ENCODE results near the gene OOSP3.

Gene OOSP3

GRCh38 chr11:59938718-59939117, 60.1 kb downstream of the OOSP3 start:
- Histone ChIP-seq H3K4me1 (ENCODE audit: control insufficient read depth in 1 of 2, insufficient read depth in 2 of 2, low read length in 2 of 2) (no peaks in the 10 kb centered on the region), H3K36me3 (ENCODE audit: control insufficient read depth in 1 of 2, insufficient read depth in 2 of 2, low read length in 2 of 2) (no peaks in the 10 kb centered on the region), H3K4me3 (ENCODE audit: low read depth in 1 of 2, low read length in 2 of 2) (no peak overlapping the region), H3K27me3 (ENCODE audit: control insufficient read depth in 1 of 2, insufficient read depth in 2 of 2, low read length in 2 of 2) (no peaks in the 10 kb centered on the region), H3K9ac (ENCODE audit: low read depth in 1 of 2, low read length in 2 of 2) (no peak overlapping the region), H3K9me3 (ENCODE audit: control insufficient read depth in 1 of 2, low read length in 2 of 2) (no peaks in the 10 kb centered on the region), H3K27ac (ENCODE audit: low read depth, low read length) (no peak overlapping the region)

DNA sequence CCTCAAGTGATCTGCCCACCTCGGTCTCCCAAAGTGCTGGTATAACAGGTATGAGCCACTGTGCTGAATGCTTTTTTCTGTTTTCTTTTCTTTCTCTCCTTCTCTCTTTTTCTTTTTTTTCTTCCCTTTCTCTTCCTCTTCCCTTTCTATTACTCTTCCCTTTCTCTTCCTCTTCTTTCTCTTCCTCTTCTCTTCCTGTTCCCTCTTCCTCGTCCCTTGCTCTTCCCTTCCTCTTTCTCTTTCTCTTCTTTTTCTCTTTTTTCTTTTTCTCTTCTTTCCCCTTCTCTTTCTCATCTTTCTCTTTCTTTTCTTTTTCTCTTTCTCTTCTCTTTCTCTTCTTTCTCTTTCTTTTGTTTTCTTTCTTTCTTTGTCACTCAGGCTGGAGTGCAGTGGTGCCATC, 60.9 kb downstream of the OOSP3 start:
- no peaks in the 10 kb centered on the region for H3K27me3 ChIP-seq (ENCODE audit: control insufficient read depth in 1 of 2, insufficient read depth in 2 of 2, low read length in 2 of 2)
- H3K4me1 ChIP-seq (ENCODE audit: control insufficient read depth in 1 of 2, insufficient read depth in 2 of 2, low read length in 2 of 2) = no peaks in the 10 kb centered on the region
- H3K27ac ChIP-seq (ENCODE audit: low read depth, low read length) = no peak overlapping the region
- no peaks in the 10 kb centered on the region for H3K36me3 ChIP-seq (ENCODE audit: control insufficient read depth in 1 of 2, insufficient read depth in 2 of 2, low read length in 2 of 2)
- H3K4me3 ChIP-seq (ENCODE audit: low read depth in 1 of 2, low read length in 2 of 2) = no peak overlapping the region
- H3K9me3 ChIP-seq (ENCODE audit: control insufficient read depth in 1 of 2, low read length in 2 of 2) = no peaks in the 10 kb centered on the region
- H3K9ac ChIP-seq (ENCODE audit: low read depth in 1 of 2, low read length in 2 of 2) = no peak overlapping the region

DNA sequence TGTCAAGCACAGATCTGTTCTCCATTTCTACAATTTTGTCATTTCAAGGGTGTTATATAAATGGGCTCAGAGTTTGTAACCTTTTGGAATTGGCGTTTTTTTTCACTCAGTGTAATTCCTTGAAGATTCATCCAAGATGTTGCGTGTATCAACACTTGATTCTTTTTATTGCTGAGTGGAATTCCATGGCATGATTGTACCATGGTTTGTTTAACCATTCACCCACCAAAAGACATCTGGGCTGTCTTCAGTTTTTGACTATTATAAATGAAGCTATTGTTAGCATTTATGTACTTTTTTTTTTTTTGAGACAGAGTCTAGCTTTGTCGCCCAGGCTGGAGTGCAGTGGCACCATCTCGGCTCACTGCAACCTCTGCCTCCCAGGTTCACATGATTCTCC, 62.5 kb downstream of the OOSP3 start:
- H3K4me3 ChIP-seq (ENCODE audit: low read depth in 1 of 2, low read length in 2 of 2) = no peak overlapping the region
- peaks cover 0 to 3% of the 10 kb centered on the region in 2 donors for H3K27me3 ChIP-seq (ENCODE audit: control insufficient read depth in 1 of 2, insufficient read depth in 2 of 2, low read length in 2 of 2)
- no peak overlapping the region for H3K9ac ChIP-seq (ENCODE audit: low read depth in 1 of 2, low read length in 2 of 2)
- H3K36me3 ChIP-seq (ENCODE audit: control insufficient read depth in 1 of 2, insufficient read depth in 2 of 2, low read length in 2 of 2) = no peaks in the 10 kb centered on the region
- no peaks in the 10 kb centered on the region for H3K9me3 ChIP-seq (ENCODE audit: control insufficient read depth in 1 of 2, low read length in 2 of 2)
- no peak overlapping the region for H3K27ac ChIP-seq (ENCODE audit: low read depth, low read length)
- H3K4me1 ChIP-seq (ENCODE audit: control insufficient read depth in 1 of 2, insufficient read depth in 2 of 2, low read length in 2 of 2) = no peaks in the 10 kb centered on the region

DNA sequence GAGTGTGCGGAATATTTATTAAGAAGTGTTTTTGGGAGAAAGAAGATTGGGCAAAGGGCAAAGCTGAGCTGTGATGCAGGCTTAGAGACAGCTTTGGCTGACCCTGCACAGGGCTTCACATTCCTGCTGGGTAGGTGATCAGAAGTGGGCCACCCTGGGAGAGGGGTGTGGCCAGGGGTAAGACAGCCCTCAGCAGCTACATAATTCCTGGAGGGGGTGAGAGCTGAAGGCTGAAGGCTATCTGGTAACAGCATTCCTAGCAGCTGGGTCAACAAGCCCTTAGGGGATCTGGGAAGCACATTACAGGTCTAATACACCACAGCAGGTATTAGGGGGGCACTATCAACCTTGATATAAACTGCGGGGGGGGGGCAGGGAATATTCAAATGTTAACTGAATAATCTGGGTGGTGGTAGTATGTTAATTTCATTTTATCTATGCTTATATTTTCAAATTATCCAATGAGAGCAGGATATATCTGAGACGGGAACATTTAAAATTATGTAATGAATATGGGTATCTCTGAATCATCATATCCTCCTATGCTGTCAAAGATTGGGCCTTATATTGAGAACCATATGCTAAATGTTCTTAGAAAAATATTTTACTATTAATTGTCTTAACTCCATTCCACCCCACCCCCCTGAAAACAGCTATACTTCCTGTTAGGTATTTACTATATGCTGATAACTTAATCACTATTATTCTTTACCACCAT, 65.6 kb downstream of the OOSP3 start:
- no peak overlapping the region for H3K9ac ChIP-seq (ENCODE audit: low read depth in 1 of 2, low read length in 2 of 2)
- no peaks in the 10 kb centered on the region for H3K36me3 ChIP-seq (ENCODE audit: control insufficient read depth in 1 of 2, insufficient read depth in 2 of 2, low read length in 2 of 2)
- no peaks in the 10 kb centered on the region for H3K9me3 ChIP-seq (ENCODE audit: control insufficient read depth in 1 of 2, low read length in 2 of 2)
- peaks cover 0 to 3% of the 10 kb centered on the region in 2 donors for H3K27me3 ChIP-seq (ENCODE audit: control insufficient read depth in 1 of 2, insufficient read depth in 2 of 2, low read length in 2 of 2)
- no peak overlapping the region for H3K27ac ChIP-seq (ENCODE audit: low read depth, low read length)
- no peaks in the 10 kb centered on the region for H3K4me1 ChIP-seq (ENCODE audit: control insufficient read depth in 1 of 2, insufficient read depth in 2 of 2, low read length in 2 of 2)
- H3K4me3 ChIP-seq (ENCODE audit: low read depth in 1 of 2, low read length in 2 of 2) = no peak overlapping the region

GRCh38 chr11:59944720-59945119, 66.1 kb downstream of the OOSP3 start:
- H3K9me3 ChIP-seq (ENCODE audit: control insufficient read depth in 1 of 2, low read length in 2 of 2) = no peaks in the 10 kb centered on the region
- H3K4me1 ChIP-seq (ENCODE audit: control insufficient read depth in 1 of 2, insufficient read depth in 2 of 2, low read length in 2 of 2) = no peaks in the 10 kb centered on the region
- no peak overlapping the region for H3K9ac ChIP-seq (ENCODE audit: low read depth in 1 of 2, low read length in 2 of 2)

More at GRCh38 chr11:59944720-59945119, 66.1 kb downstream of the OOSP3 start:
- H3K4me3 ChIP-seq (ENCODE audit: low read depth in 1 of 2, low read length in 2 of 2) = no peak overlapping the region
- no peaks in the 10 kb centered on the region for H3K36me3 ChIP-seq (ENCODE audit: control insufficient read depth in 1 of 2, insufficient read depth in 2 of 2, low read length in 2 of 2)
- H3K27ac ChIP-seq (ENCODE audit: low read depth, low read length) = no peak overlapping the region
- H3K27me3 ChIP-seq (ENCODE audit: control insufficient read depth in 1 of 2, insufficient read depth in 2 of 2, low read length in 2 of 2) = peaks cover 0 to 5% of the 10 kb centered on the region in 2 donors

Measured in duodenal mucosa (tissue), 2 donors.